HG03175 (cell line): ENCODE results near the gene VAT1.
"Not testable (repeated sequence)": the region's sequence is repeated elsewhere in the genome, so short reads cannot be mapped to it uniquely, and the experiment has no call there.

Experiments used
- ATAC-seq: cut with Tn5 transposase; IDR thresholded peaks from one replicate; pipeline ENCODE4 v1.9.1; 2021; ENCODE audit warnings: mild to moderate bottlenecking, moderate library complexity; ENCODE audit not compliant: unreplicated experiment

Gene VAT1

DNA sequence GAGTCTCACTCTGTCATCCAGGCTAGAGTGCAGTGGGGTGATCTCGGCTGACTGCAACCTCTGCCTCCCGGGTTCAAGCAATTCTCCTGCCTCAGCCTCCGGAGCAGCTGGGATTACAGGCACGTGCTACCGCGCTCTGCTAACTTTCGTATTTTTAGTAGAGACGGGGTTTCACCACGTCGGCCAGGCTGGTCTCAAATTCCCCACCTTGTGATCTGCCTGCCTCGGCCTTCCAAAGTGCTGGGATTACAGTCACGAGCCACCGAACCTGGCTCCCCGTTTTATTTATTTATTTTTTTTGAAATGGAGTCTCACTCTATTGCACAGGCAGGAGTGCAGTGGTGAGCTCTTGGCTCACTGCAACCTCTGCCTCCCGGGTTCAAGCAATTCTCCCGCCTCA lies 46.5 kb downstream of the VAT1 start:
- not testable (repeated sequence) for ATAC-seq

DNA sequence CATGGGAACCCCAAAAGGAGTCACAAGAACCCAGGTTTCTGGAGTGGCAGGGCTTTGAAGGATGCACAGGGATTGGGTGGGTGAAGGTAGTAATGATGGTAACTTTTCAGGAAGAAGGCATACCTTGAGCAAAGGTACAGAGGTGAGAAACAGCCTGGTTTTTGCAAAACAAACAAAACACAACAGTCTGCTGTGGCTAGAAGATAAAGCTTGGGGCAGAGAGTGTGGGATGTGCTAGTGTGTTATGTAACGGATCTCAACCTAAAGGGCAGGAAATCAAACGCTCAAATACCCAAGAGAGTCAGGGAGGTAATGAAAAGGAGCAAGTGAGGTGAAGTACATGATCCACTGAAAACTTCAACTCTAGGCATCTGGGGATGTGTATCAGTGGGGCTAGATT lies 46.9 kb downstream of the VAT1 start:
- ATAC-seq, result no peak

DNA sequence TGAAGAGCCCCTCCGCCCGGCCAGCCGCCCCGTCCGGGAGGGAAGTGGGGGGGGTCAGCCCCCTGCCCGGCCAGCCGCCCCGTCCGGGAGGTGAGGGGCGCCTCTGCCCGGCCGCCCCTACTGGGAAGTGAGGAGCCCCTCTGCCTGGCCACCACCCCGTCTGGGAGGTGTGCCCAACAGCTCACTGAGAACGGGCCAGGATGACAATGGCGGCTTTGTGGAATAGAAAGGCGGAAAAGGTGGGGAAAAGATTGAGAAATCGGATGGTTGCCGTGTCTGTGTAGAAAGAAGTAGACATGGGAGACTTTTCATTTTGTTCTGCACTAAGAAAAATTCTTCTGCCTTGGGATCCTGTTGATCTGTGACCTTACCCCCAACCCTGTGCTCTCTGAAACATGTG lies 48.9 kb downstream of the VAT1 start:
- ATAC-seq, result not testable (repeated sequence)

DNA sequence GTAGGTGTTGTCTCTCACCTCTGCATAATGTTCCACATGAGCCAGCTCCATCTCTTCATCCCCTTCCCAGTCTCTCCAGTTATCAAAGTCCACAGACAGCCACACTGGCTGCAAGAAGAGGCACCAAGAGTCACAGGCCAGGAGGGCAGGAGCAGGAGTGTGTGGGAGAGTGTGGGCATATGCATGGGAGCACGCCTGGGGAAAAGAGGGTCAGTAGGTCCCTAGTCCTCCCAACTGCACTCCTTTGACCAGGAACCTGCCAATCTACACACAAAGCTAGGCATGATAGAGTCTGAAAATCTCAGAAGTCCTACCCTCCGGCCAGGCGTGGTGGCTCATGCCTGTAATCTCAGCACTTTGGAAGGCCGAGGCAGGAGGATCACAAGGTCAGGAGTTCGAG lies 50.6 kb downstream of the VAT1 start:
- no peak for ATAC-seq

DNA sequence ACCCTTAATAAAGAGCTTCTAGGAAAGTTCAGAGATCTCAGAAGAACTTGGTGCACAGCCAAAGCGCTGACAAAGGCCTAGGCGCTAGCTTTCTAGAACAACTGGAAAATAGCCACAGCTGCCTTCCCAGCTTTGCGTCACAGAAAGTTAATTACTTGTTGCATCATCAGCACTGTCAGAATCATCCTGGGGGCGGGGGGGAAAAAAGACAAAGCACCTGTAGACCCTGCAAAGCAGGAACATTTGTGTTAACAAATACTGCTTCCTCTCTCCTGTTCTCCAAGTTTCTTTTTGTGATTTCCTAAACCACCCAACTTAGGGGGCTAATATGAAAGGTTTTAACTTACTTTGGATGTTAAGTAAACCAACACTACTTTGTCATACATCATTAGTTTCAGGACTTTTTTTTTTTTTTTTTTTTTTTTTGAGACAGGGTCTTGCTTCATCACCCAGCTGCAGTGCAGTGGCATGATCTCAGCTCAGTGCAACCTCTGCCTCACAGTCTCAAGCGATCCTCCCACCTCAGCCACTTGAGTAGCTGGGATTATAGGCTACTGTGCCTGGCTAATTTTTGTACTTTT lies 53.1 kb downstream of the VAT1 start:
- no peak for ATAC-seq

DNA sequence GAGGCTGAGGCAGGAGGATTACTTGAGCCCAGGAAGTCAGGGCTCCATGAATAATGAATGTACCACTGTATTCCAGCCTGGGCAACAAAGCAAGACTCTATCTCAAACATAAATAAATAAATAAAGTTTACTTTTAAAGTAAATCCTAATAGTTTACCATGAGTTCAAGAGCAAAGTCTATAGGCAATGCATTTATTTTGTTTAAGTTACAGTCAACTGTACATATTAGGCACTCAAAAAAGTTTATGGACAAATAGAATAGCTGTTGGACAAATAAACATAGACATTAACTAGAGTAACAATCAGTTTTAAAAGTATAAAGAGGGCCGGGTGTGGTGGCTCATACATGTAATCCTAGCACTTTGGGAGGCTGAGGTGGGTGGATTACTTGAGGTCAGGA lies 54.3 kb downstream of the VAT1 start:
- ATAC-seq, result no peak
